ENCODE data around the gene CENPX. TPM values are rescaled to one million over a fixed set of nuclear protein-coding genes. Genes with fewer than 3 reads are reported as not detected.

Gene CENPX
- total and polyA plus RNA-seq, 2 of the 13 experiments (the other 11 are each of a cell fraction or from before 2014, with no cell fraction given): 92.7 to 170 TPM

DNA sequence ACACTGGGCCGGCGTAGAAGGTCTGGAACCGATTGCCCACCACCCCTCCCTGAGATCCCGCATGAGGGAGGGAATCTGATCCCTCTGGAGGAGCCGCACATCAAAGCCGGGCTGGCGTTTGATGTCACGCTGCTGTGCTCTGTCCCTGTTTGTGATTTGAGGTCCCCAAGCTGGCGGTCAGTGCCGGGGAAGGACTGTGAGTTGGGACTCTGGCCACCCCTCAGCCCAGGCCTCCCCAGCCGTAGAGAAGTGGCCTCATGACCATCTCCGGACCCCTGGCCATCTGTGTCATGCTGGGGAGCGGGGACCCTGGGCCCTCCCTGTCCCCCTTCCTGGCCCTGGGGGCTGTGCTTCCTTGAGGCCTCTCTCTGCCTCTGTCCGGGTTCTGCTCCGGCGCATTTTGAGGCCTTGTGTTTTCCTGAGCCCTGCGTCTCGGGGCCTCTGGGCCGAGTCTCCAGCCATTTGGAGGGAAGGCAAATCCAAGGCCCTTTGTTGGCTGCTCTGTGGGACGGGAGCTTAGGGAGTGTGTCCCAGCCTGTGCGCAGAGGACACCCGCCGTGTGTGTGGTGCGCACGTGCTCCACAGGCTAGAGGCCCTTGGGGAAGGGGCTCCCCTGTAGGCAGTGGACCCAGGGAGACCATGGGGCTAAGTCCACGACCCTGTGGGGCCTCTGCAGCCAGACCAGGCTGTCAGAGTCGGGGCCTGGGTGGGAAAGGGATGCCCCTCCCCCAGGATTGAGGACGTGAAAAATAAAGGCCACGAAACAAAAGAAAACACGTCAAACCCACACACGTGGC is 30.2 kb downstream of the CENPX start:
- peak overlapping the region; percentile 97 for H3K27ac ChIP-seq (ENCODE audit: extremely low read length, insufficient read depth, low read length)
- in situ Hi-C loops (cut with HindIII; ENCODE audit: extremely low pct_ligation_motif_present, low pct_unique_long_range_greater_than_20kb): no loop called here
- TF ChIP-seq DNMT1 (CRISPR knock-in tag; IDR thresholded peaks at IDR 0.05) (peak; percentile 96), BRCA1 (CRISPR knock-in tag; IDR thresholded peaks at IDR 0.05) (peak; percentile 94), SOX6 (IDR thresholded peaks at IDR 0.05) (no peak), SOX6 (CRISPR knock-in tag; IDR thresholded peaks at IDR 0.05) (peak; percentile 95), NFE2L1 (CRISPR knock-in tag; IDR thresholded peaks at IDR 0.05; ENCODE audit: borderline replicate concordance) (no peak; the same call in 1 of the 2 replicates), PRMT3 (CRISPR knock-in tag; IDR thresholded peaks at IDR 0.05; ENCODE audit: borderline replicate concordance, low read depth) (peak; percentile 84), KDM6A (CRISPR knock-in tag; IDR thresholded peaks at IDR 0.05; ENCODE audit: low read depth) (peak; percentile 97), ARNTL (CRISPR knock-in tag; IDR thresholded peaks at IDR 0.05) (peak; percentile 99), ERF (CRISPR knock-in tag; IDR thresholded peaks at IDR 0.05) (peak; percentile 94), CBX1 (IDR thresholded peaks at IDR 0.05; ENCODE audit: low read depth) (peak; percentile 93), ZNF329 (CRISPR knock-in tag; IDR thresholded peaks at IDR 0.05; ENCODE audit: low read depth) (peak; percentile 65; the same call in 1 of the 2 replicates), HNRNPL (IDR thresholded peaks at IDR 0.05; ENCODE audit: low read depth, low read length) (peak; percentile 6; the same call in 1 of the 2 replicates), NFIB (CRISPR knock-in tag; IDR thresholded peaks at IDR 0.05; ENCODE audit: borderline replicate concordance) (no peak), ZNF207 (IDR thresholded peaks at IDR 0.05; ENCODE audit: borderline replicate concordance) (no peak), ZFP41 (CRISPR knock-in tag; IDR thresholded peaks at IDR 0.05; ENCODE audit: borderline replicate concordance) (peak; percentile 94; the same call in 1 of the 2 replicates), KAT2B (IDR thresholded peaks at IDR 0.05; ENCODE audit: borderline replicate concordance, low read depth, low read length) (no peak)
- TF ChIP-seq, protein P1, sequence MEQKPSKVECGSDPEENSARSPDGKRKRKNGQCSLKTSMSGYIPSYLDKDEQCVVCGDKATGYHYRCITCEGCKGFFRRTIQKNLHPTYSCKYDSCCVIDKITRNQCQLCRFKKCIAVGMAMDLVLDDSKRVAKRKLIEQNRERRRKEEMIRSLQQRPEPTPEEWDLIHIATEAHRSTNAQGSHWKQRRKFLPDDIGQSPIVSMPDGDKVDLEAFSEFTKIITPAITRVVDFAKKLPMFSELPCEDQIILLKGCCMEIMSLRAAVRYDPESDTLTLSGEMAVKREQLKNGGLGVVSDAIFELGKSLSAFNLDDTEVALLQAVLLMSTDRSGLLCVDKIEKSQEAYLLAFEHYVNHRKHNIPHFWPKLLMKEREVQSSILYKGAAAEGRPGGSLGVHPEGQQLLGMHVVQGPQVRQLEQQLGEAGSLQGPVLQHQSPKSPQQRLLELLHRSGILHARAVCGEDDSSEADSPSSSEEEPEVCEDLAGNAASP (CRISPR knock-in tag; IDR thresholded peaks at IDR 0.05; ENCODE audit: borderline replicate concordance): peak; percentile 86
- TF ChIP-seq, protein P2, sequence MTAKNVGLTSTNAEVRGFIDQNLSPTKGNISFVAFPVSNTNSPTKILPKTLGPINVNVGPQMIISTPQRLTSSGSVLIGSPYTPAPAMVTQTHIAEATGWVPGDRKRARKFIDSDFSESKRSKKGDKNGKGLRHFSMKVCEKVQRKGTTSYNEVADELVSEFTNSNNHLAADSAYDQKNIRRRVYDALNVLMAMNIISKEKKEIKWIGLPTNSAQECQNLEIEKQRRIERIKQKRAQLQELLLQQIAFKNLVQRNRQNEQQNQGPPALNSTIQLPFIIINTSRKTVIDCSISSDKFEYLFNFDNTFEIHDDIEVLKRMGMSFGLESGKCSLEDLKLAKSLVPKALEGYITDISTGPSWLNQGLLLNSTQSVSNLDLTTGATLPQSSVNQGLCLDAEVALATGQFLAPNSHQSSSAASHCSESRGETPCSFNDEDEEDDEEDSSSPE (CRISPR knock-in tag; IDR thresholded peaks at IDR 0.05): peak; percentile 93

More for the DNA sequence above, 30.2 kb downstream of the CENPX start:
- Histone ChIP-seq H4K20me1 (ENCODE audit: insufficient read depth, low read length) (no peaks in the 10 kb centered on the region), H3K4me1 (ENCODE audit: insufficient read depth, low read length) (peaks cover 77% of the 10 kb centered on the region), H3K36me3 (replicated peaks in 1 of 2; ENCODE audit: control insufficient read depth in 1 of 2, insufficient read depth in 2 of 2, low read length in 2 of 2) (peaks cover 2 to 9% of the 10 kb centered on the region in 2 experiments; a peak in 3 of 5 replicates), H3K27me3 (ENCODE audit: control insufficient read depth in 1 of 2, insufficient read depth in 2 of 2, low read length in 2 of 2) (no peaks in the 10 kb centered on the region), H3K79me2 (ENCODE audit: insufficient read depth, low read length) (peaks cover 53% of the 10 kb centered on the region), H3K9ac (ENCODE audit: insufficient read depth, low read depth, low read length) (peak overlapping the region; percentile 89), H3K4me3 (replicated peaks in 1 of 3; ENCODE audit: insufficient read depth in 1 of 3, low read depth in 2 of 3, low read length in 3 of 3) (peak overlapping the region; percentile 29 to 69 (median 44)), H3K4me2 (ENCODE audit: low read depth, low read length) (peak overlapping the region; percentile 89), H2AFZ (ENCODE audit: low read length) (no peak overlapping the region), H3K9me3 (ENCODE audit: low read length) (no peaks in the 10 kb centered on the region)
- ChIA-PET CTCF (ENCODE audit: low intra/inter-chr PET ratio, low total read pairs) (interaction anchor here (1.4 to 2.7 kb wide), 3 partner anchors 8 to 33 kb away, joined by 3 to 33 read pairs (median 3); partner anchors contain the start of gene NOTUM), POLR2A (interaction anchor here (0.6 to 16.1 kb wide), 24 partner anchors 8 to 289 kb away, joined by 3 to 470 read pairs (median 7); partner anchors contain the start of genes ASPSCR1, CENPX, DCXR and LRRC45)
- ATAC-seq (peak; percentile 47), FAIRE-seq (peak; percentile 39), DNase-seq (ENCODE audit: low spot score) (peak; percentile 96)
- intact Hi-C loops (cut with micrococcal nuclease; ENCODE audit: unreplicated experiment): loop anchor here (1.0 kb wide), 2 partner anchors 8 to 15 kb away; partner anchors contain the start of gene ASPSCR1
- TSS peak; percentile 31 for BruUV-seq (replicated peaks)
- WGBS (ENCODE audit: low lambda C conversion rate): 3% methylated on average over 21 of the region's 31 CpGs

Data from HepG2 (cell line).